Bronchial epithelial cell (primary cell): ENCODE data around the gene SLAMF8. TPM values are rescaled to one million over a fixed set of nuclear protein-coding genes. Genes with fewer than 3 reads are reported as not detected.

ENCODE experiments used
- DNase-seq: peaks from one replicate; pipeline ENCODE4 v3.0.0-alpha.2; 2010; ENCODE audit warnings: low read depth
- FAIRE-seq: peaks from 2 replicates; lab custom pipeline; 2011; peaks lifted over from hg19 to GRCh38; lab: Jason Lieb, UNC
- H3K27me3 ChIP-seq: 2 replicates; pipeline ENCODE4 v1.5.1; 2011; ENCODE audit warnings: low read length; ENCODE audit not compliant: control insufficient read depth, insufficient read depth
- H3K36me3 ChIP-seq: 2 replicates; pipeline ENCODE4 v1.5.1; 2011; ENCODE audit warnings: low read length; ENCODE audit not compliant: control insufficient read depth, insufficient read depth
- H3K4me3 ChIP-seq: 2 replicates; pipeline ENCODE4 v1.5.1; 2011; ENCODE audit warnings: mild to moderate bottlenecking, low read depth, low read length, control low read depth
- total RNA-seq: library from RNA; depleted of rRNA; stranded (reverse); fragments of >200 nt; gene quantifications from 2 replicates; pipeline ENCODE4 v1.2.1, GENCODE V29; 2014
- TF ChIP-seq, protein P1 (sequence below): IDR thresholded peaks from 2 replicates; pipeline ENCODE4 v1.5.1; 2011; ENCODE audit warnings: mild to moderate bottlenecking, moderate library complexity, low read length, control low read depth, inconsistent platforms; ENCODE audit not compliant: insufficient read depth, severe bottlenecking

The SLAMF8 gene
- total RNA-seq, 1 donor from 2014 or later: not detected

DNA sequence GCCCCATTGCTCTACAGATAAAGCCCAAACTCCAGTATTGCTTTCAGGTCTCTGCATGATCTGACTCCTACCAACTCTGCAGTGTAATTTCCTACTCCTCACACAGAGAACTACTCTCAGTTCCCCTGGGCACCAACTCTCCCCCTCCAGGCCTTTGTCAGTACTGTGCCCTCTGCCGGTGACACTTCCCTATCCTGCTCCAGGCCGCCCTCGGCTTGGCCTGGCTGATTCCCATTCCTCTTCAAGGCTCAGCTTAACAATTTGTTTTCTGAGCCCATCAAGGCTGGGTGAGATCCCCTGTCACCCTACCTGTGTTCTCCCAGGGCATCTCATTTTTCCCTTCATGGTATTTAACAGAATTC, 2.6 kb downstream of the SLAMF8 start:
- Histone ChIP-seq H3K4me3 (no peak overlapping the region), H3K36me3 (no peaks in the 10 kb centered on the region), H3K27me3 (no peaks in the 10 kb centered on the region)
- TF ChIP-seq, protein P1, sequence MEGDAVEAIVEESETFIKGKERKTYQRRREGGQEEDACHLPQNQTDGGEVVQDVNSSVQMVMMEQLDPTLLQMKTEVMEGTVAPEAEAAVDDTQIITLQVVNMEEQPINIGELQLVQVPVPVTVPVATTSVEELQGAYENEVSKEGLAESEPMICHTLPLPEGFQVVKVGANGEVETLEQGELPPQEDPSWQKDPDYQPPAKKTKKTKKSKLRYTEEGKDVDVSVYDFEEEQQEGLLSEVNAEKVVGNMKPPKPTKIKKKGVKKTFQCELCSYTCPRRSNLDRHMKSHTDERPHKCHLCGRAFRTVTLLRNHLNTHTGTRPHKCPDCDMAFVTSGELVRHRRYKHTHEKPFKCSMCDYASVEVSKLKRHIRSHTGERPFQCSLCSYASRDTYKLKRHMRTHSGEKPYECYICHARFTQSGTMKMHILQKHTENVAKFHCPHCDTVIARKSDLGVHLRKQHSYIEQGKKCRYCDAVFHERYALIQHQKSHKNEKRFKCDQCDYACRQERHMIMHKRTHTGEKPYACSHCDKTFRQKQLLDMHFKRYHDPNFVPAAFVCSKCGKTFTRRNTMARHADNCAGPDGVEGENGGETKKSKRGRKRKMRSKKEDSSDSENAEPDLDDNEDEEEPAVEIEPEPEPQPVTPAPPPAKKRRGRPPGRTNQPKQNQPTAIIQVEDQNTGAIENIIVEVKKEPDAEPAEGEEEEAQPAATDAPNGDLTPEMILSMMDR: peak; percentile 69
- DNase-seq: no peak
- FAIRE-seq: no peak

DNA sequence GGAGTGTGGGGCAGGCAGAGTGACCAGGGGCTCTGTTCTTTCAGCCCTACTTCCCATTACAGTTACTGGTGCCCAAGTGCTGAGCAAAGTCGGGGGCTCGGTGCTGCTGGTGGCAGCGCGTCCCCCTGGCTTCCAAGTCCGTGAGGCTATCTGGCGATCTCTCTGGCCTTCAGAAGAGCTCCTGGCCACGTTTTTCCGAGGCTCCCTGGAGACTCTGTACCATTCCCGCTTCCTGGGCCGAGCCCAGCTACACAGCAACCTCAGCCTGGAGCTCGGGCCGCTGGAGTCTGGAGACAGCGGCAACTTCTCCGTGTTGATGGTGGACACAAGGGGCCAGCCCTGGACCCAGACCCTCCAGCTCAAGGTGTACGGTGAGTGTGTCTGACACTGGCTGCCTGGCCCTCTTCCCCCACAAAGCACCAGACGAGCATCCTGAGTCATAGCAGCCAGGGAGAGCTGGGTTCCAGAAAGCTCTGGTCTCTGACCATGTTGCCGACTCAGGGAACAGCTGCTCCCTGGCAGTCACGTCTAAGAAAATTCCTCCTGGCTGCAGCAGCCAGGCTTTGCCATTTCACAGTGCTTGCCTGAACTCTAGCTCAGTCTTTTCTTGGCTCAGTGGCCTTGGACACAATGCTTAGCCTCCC, 3.3 kb downstream of the SLAMF8 start:
- Histone ChIP-seq H3K36me3 (no peaks in the 10 kb centered on the region), H3K27me3 (no peaks in the 10 kb centered on the region), H3K4me3 (no peak overlapping the region)
- DNase-seq (peak; percentile 19), FAIRE-seq (no peak)
- TF ChIP-seq, protein P1: no peak

DNA sequence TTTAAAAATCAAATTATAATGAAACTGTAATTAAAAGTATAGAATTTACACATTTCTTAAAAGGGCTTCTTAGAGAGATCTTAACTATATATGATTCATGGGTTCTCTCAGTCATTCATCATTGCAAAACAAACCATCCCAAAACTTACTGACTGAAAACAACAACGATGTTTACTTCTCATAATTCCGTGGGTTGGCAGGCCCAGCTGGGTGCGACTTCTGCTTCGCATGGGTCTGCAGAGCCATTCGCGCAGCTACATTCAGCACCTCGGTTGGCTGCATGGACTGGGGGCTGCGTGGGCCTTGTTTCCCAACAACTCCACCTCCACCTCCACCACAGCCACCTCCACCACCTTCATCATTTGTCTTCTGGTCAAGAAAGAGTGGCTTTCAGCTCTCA, 4.0 kb downstream of the SLAMF8 start:
- Histone ChIP-seq H3K27me3 (no peaks in the 10 kb centered on the region), H3K4me3 (no peak overlapping the region), H3K36me3 (no peaks in the 10 kb centered on the region)
- TF ChIP-seq, protein P1: no peak
- DNase-seq (no peak), FAIRE-seq (no peak)

DNA sequence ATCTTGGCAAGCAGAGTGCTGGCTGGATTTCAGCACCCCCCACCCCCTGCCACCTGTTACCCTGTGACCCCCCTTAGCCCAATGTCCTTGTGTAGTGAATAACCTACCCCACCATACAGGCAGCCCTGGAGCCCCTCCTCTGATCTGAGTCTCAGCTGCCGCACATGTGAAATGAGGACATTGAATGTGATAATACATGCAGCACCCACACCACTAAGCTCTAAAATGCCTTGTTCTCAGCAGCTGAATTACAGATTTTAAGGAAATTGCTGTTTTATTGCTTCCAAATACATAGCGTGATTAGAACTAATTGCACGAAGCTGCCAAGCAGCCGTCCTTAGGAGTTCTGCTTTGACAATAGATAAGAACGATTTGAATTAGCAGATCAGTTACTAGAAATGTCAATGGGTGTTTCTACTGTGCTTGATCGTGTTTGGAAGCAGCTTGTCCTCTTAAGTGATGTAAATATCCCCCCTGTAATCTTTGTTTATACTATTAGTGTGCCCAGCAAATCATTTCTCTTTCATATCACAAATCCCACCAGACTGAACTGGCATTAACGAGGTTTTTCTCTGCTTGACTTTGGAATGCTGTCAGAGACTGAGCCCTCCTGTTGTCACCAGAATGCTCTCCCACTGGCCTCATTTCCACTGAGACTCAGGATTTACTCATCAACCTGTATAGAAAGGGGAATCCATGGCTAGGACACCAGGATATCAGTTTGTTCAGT, 4.9 kb downstream of the SLAMF8 start:
- TF ChIP-seq, protein P1: no peak
- no peak for FAIRE-seq
- Histone ChIP-seq H3K36me3 (no peaks in the 10 kb centered on the region), H3K4me3 (no peak overlapping the region), H3K27me3 (no peaks in the 10 kb centered on the region)
- no peak for DNase-seq

DNA sequence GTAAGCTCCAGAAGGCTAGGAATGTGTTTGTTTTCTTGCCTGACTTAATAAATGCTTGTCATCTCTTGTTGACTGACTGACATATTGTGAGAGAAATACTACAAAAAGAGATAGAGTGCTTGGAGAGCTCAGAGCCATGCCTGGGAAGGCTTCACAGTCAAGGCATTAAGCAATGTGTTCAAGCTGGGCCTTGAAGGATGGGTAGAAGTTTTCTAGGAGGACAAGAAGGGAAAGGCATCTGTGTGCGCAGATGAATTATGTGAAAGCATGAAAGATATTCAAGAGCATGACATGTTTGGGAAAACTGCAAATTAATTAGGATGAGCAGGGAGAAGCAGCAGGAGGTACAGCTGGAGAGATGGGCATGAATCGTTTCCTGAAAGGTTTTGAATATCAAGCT, 5.6 kb downstream of the SLAMF8 start:
- TF ChIP-seq, protein P1: no peak
- Histone ChIP-seq H3K27me3 (no peaks in the 10 kb centered on the region), H3K4me3 (no peak overlapping the region), H3K36me3 (no peaks in the 10 kb centered on the region)
- no peak for FAIRE-seq
- DNase-seq: no peak
